GM12878 (cell line): Measurements from ENCODE around the gene HECTD2.

ENCODE experiments used
- RAD51 ChIP-seq: fragments of 450-650 bp; IDR thresholded peaks from 2 replicates; pipeline ENCODE4 v1.6.1; 2016; ENCODE audit warnings: moderate library complexity, mild to moderate bottlenecking, inconsistent platforms
- TF ChIP-seq, protein P1 (sequence below): fragments of 450-650 bp; IDR thresholded peaks from 2 replicates; pipeline ENCODE4 v1.6.1; 2016; ENCODE audit warnings: mild to moderate bottlenecking

GRCh38 chr10:91519899-91520514 lies 109.9 kb downstream of the HECTD2 start:
- TF ChIP-seq, protein P1, sequence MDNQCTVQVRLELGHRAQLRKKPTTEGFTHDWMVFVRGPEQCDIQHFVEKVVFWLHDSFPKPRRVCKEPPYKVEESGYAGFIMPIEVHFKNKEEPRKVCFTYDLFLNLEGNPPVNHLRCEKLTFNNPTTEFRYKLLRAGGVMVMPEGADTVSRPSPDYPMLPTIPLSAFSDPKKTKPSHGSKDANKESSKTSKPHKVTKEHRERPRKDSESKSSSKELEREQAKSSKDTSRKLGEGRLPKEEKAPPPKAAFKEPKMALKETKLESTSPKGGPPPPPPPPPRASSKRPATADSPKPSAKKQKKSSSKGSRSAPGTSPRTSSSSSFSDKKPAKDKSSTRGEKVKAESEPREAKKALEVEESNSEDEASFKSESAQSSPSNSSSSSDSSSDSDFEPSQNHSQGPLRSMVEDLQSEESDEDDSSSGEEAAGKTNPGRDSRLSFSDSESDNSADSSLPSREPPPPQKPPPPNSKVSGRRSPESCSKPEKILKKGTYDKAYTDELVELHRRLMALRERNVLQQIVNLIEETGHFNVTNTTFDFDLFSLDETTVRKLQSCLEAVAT, result no peak
- TF ChIP-seq RAD51, result no peak
